Mucosa of rectum (tissue), 2 donors: ENCODE results near the gene SNRPA1.

Source experiments
- H3K27ac ChIP-seq, 2 donors: one replicate each; pipeline ENCODE4 v1.7.0; 2013; ENCODE audit warnings: inconsistent platforms in 2 of 2, low read depth in 2 of 2, low read length in 2 of 2
- H3K27me3 ChIP-seq, 2 donors: one replicate each; pipeline ENCODE4 v1.7.0; 2013; ENCODE audit warnings: low read length in 2 of 2; ENCODE audit not compliant: control insufficient read depth in 2 of 2, insufficient read depth in 2 of 2
- H3K36me3 ChIP-seq, 2 donors: one replicate each; pipeline ENCODE4 v1.7.0; 2013; ENCODE audit warnings: low read length in 2 of 2; ENCODE audit not compliant: control insufficient read depth in 2 of 2, insufficient read depth in 2 of 2
- H3K4me1 ChIP-seq, 2 donors: one replicate each; pipeline ENCODE4 v1.7.0; 2013; ENCODE audit warnings: low read length in 2 of 2, mild to moderate bottlenecking in 1 of 2; ENCODE audit not compliant: control insufficient read depth in 2 of 2, insufficient read depth in 2 of 2
- H3K4me3 ChIP-seq, 2 donors: one replicate each; pipeline ENCODE4 v1.7.0; 2013; ENCODE audit warnings: low read length in 2 of 2
- H3K9ac ChIP-seq, 2 donors: one replicate each; pipeline ENCODE4 v1.7.0; 2013; ENCODE audit warnings: low read length in 2 of 2, low read depth in 1 of 2, mild to moderate bottlenecking in 1 of 2
- H3K9me3 ChIP-seq, 2 donors: one replicate each; pipeline ENCODE4 v1.7.0; 2013; ENCODE audit warnings: low read length in 2 of 2; ENCODE audit not compliant: control insufficient read depth in 2 of 2
- donor health status: healthy.
- donor health status: Normal muscosa, but diverticular disease.

Gene SNRPA1

DNA sequence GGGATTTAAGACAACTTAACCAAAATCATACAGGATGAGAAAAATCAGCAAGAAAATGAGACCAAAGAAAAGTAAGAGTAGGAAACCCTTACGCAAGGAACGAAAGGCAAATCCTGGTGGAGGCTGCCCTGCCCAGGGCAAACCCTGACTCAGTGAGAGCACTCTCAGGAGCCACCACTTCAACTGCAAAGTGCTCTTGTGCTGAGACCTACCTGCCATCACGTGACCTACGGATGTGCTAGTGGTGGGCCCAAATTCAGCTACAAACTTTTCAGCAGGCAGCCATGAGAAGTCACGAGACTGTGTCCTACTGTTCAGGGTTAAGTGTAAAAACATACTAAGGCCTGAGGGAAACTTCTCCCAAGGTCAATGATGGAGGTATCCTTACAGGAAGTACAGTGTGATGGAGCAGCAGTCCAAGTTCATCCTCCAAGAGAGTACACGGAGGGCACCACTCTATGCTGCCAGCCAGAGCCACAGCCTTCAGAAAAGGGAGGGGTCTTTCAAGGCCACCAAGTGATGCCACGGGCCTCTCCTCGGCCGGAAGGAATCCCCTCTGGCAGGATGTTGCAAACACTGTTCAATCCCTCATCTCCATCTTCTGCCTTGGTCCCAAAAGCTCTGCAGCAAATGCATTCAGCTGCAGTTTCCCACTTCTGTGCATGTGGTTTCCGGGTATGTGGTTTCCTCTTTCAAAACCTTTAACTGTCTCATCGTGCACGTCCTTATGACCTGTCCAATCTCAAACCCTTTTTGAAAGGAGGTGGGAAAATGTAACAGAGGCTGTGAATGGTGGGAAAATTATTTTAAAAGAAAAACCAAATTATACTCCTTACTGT is 52.7 kb downstream of the SNRPA1 start:
- peak overlapping the region in 1 of 2 donors; percentile 46 for H3K27ac ChIP-seq
- no peak overlapping the region for H3K9ac ChIP-seq
- peaks cover 17% of the 10 kb centered on the region in 2 donors for H3K4me1 ChIP-seq

DNA sequence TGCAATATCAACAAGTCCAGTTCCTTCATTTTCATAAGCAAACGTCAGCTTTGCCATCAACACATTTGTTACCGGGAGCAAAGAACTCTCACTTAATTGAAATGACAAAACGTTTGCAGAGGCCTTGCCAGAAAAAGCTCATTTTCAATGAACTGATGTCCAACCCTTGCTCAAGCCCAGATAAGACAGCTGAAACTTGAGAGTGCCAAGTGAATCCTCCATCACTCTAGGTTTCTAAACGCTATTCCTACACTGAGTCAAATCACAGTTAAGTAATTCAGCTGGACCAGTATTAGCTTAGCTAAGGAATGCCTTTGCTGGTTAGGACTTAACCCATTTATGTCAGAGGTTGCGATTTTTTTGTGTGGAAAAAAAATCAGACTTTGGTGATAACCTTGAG is 54.7 kb downstream of the SNRPA1 start:
- no peak overlapping the region for H3K4me3 ChIP-seq
- no peak overlapping the region for H3K9ac ChIP-seq
- no peaks in the 10 kb centered on the region for H3K27me3 ChIP-seq
- H3K9me3 ChIP-seq = no peaks in the 10 kb centered on the region
- H3K27ac ChIP-seq = no peak overlapping the region
- peaks cover 17% of the 10 kb centered on the region in 2 donors for H3K4me1 ChIP-seq
- H3K36me3 ChIP-seq = peaks cover 0 to under 1% of the 10 kb centered on the region in 2 donors

More for the DNA sequence above, 52.7 kb downstream of the SNRPA1 start:
- Histone ChIP-seq H3K36me3 (no peaks in the 10 kb centered on the region), H3K4me3 (peak overlapping the region; percentile 40 to 55), H3K27me3 (no peaks in the 10 kb centered on the region), H3K9me3 (no peaks in the 10 kb centered on the region)

DNA sequence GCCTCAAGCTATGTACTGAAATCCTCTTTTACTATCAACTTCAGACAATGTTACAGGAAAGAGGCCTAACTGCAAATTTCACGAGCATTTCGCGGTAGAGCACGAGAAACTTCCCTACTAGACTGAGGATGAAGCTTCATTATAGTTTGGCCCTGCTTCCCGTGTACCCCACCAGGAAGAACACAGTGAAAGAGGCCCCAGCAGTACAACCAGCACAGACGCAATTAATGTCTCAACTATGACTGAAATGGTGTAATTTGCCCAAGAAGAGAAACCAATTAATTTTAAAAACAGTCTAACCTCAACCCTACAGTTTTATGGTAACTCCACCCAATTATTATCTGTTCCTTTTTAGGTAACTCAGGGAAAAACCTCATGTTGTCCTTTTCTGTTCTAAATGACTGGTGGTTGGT is 55.3 kb downstream of the SNRPA1 start:
- H3K27ac ChIP-seq = no peak overlapping the region
- no peaks in the 10 kb centered on the region for H3K9me3 ChIP-seq
- no peaks in the 10 kb centered on the region for H3K27me3 ChIP-seq
- no peak overlapping the region for H3K4me3 ChIP-seq
- H3K36me3 ChIP-seq = peaks cover 0 to 6% of the 10 kb centered on the region in 2 donors
- peaks cover 12 to 14% of the 10 kb centered on the region in 2 donors for H3K4me1 ChIP-seq
- H3K9ac ChIP-seq = no peak overlapping the region

DNA sequence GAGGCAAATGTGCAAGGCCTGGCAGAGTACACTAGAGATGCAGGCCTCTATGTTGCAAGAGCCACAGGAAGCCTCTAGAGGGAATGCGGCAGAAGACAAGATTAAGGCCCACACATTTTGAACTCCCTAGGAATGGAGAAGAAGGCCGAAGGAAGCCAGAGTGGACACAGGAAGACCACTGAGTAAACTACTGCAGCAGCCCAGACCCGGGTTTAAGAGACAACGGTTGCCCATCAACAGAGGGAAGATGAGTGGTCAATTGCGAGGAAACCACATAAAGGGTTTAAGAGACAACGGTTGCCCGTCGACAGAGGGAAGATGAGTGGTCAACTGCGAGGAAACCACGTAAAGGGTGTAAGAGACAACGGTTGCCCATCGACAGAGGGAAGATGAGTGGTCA is 57.8 kb downstream of the SNRPA1 start:
- Histone ChIP-seq H3K36me3 (peaks cover 4 to 11% of the 10 kb centered on the region in 2 donors), H3K27me3 (no peaks in the 10 kb centered on the region), H3K27ac (no peak overlapping the region), H3K4me3 (no peak overlapping the region), H3K9me3 (no peaks in the 10 kb centered on the region), H3K9ac (no peak overlapping the region), H3K4me1 (peaks cover 2 to 4% of the 10 kb centered on the region in 2 donors)

DNA sequence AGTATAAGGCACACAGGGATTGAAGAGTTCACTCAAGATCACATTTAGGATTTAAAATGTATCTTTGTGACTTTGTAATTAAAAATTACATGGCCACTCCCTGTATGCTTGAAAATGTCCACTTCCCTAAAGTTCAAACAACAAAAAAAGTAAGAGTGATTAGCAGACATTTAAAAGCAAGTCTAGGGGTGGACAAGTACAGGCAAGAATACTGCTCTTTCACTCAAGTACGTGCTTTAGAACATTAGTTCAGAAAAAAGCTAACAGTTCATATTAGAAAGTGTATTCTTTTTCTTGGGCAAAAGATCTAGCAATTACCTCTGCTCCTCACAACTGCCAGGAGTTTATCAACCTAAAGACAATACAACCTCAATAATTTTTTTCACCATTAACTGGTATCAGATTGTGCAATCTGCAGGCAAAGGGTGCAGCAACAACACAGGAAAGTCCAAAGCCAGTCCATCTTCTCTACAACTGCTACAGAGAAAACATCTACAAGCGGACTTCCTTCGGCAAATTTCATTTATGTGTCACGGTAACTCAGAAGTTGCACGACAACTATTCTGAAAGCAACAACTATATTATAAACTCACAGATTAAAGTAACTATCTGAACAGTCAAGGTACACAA is 61.3 kb downstream of the SNRPA1 start:
- Histone ChIP-seq H3K4me3 (no peak overlapping the region), H3K27me3 (no peaks in the 10 kb centered on the region), H3K9ac (no peak overlapping the region), H3K27ac (no peak overlapping the region), H3K4me1 (no peaks in the 10 kb centered on the region), H3K9me3 (no peaks in the 10 kb centered on the region), H3K36me3 (peaks cover 4 to 11% of the 10 kb centered on the region in 2 donors)

DNA sequence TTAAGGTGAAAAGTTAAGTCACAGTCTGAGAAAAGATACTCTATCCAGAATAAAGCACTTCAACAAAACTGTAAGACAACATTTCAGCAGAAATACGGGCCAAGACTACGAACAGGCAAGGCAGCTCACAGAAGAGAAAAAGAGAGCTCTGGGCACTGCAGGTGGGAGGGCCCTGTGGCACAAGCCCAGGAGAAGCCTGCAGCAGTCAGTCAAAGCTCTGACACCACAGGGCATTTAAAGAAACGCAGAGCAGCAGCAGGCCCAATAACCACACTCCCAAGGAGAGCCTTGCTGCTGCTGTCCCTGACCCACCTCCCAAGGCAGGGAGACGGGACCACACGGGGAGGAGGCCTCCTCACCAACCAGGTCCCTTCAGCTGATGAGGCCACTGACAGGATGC is 62.4 kb downstream of the SNRPA1 start:
- Histone ChIP-seq H3K36me3 (peaks cover 4 to 11% of the 10 kb centered on the region in 2 donors), H3K9ac (no peak overlapping the region), H3K4me3 (no peak overlapping the region), H3K27ac (no peak overlapping the region), H3K9me3 (no peaks in the 10 kb centered on the region), H3K4me1 (no peaks in the 10 kb centered on the region), H3K27me3 (no peaks in the 10 kb centered on the region)
